ENCODE results near the gene DNAJC1. TPM values are rescaled to one million over a fixed set of nuclear protein-coding genes. Genes with fewer than 3 reads are reported as not detected.
"Not testable (repeated sequence)": the region's sequence is repeated elsewhere in the genome, so short reads cannot be mapped to it uniquely, and the experiment has no call there.

Gene DNAJC1
- total RNA-seq, 1 experiment from 2014 or later, result 57.8 TPM

DNA sequence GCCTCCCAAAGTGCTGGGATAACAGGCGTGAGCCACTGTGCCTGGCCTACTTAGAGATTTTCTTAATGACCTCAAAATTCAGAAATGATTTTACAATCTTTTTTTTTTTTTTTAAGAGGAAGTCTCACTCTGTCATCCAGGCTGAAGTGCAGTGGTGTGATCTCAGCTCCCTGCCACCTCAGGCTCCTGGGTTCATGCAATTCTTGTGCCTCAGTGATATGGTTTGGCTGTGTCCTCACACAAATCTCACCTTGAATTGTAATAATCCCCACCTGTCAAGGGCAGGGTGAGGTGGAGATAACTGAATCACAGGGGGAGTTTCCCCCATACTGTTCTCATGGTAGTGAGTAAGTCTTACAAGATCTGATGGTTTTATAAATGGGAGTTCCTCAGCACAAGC lies 159.9 kb downstream of the DNAJC1 start:
- no peaks in the 10 kb centered on the region for H3K27me3 Mint-ChIP-seq (ENCODE audit: insufficient read depth, unreplicated experiment)
- no peak overlapping the region for H3K27ac Mint-ChIP-seq (ENCODE audit: low read depth, unreplicated experiment)
- peaks cover 20% of the 10 kb centered on the region for H3K9me3 Mint-ChIP-seq (ENCODE audit: unreplicated experiment)
- H3K36me3 Mint-ChIP-seq (ENCODE audit: insufficient read depth, unreplicated experiment), result peaks cover 7% of the 10 kb centered on the region
- DNase-seq (ENCODE audit: unreplicated experiment), result no peak
- CTCF ChIA-PET, result no interaction called here
- POLR2A ChIA-PET, result no interaction called here
- TF ChIP-seq, protein P1, sequence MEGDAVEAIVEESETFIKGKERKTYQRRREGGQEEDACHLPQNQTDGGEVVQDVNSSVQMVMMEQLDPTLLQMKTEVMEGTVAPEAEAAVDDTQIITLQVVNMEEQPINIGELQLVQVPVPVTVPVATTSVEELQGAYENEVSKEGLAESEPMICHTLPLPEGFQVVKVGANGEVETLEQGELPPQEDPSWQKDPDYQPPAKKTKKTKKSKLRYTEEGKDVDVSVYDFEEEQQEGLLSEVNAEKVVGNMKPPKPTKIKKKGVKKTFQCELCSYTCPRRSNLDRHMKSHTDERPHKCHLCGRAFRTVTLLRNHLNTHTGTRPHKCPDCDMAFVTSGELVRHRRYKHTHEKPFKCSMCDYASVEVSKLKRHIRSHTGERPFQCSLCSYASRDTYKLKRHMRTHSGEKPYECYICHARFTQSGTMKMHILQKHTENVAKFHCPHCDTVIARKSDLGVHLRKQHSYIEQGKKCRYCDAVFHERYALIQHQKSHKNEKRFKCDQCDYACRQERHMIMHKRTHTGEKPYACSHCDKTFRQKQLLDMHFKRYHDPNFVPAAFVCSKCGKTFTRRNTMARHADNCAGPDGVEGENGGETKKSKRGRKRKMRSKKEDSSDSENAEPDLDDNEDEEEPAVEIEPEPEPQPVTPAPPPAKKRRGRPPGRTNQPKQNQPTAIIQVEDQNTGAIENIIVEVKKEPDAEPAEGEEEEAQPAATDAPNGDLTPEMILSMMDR (IDR thresholded peaks at IDR 0.05; ENCODE audit: unreplicated experiment), result no peak
- no peak overlapping the region for H3K4me3 Mint-ChIP-seq (ENCODE audit: unreplicated experiment)
- intact Hi-C loops (cut with micrococcal nuclease), result no loop called here
- no peaks in the 10 kb centered on the region for H3K4me1 Mint-ChIP-seq (ENCODE audit: insufficient read depth, unreplicated experiment)
- no TSS peak for BruUV-seq (replicated peaks)

DNA sequence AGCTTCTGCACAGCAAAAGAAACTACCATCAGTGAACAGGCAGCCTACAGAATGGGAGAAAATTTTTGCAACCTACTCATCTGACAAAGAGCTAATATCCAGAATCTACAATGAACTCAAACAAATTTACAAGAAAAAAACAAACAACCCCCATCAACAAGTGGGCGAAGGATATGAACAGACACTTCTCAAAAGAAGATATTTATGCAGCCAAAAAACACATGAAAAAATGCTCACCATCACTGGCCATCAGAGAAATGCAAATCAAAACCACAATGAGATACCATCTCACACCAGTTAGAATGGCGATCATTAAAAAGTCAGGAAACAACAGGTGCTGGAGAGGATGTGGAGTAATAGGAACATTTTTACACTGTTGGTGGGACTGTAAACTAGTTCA lies 162.3 kb downstream of the DNAJC1 start:
- H3K36me3 Mint-ChIP-seq (ENCODE audit: insufficient read depth, unreplicated experiment); H3K4me3 Mint-ChIP-seq (ENCODE audit: unreplicated experiment); H3K4me1 Mint-ChIP-seq (ENCODE audit: insufficient read depth, unreplicated experiment); H3K27me3 Mint-ChIP-seq (ENCODE audit: insufficient read depth, unreplicated experiment); H3K9me3 Mint-ChIP-seq (ENCODE audit: unreplicated experiment); POLR2A ChIA-PET; H3K27ac Mint-ChIP-seq (ENCODE audit: low read depth, unreplicated experiment); BruUV-seq (replicated peaks); CTCF ChIA-PET; DNase-seq (ENCODE audit: unreplicated experiment); intact Hi-C loops (cut with micrococcal nuclease): not testable (repeated sequence)

DNA sequence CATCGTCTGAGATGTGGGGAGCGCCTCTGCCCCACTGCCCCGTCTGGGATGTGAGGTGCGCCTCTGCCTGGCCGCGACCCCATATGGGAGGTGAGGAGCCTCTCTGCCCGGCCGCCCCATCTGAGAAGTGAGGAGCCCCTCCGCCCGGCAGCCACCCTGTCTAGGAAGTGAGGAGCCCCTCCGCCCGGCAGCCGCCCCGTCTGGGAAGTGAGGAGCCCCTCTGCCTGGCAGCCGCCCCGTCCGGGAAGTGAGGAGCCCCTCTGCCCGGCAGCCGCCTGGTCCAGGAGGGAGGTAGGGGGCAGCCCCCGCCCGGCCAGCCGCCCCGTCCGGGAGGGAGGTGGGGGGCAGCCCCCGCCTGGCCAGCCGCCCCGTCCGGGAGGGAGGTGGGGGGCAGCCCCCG lies 166.0 kb downstream of the DNAJC1 start:
- peaks cover 17% of the 10 kb centered on the region for H3K9me3 Mint-ChIP-seq (ENCODE audit: unreplicated experiment)
- H3K36me3 Mint-ChIP-seq (ENCODE audit: insufficient read depth, unreplicated experiment); H3K4me1 Mint-ChIP-seq (ENCODE audit: insufficient read depth, unreplicated experiment); BruUV-seq (replicated peaks); H3K27ac Mint-ChIP-seq (ENCODE audit: low read depth, unreplicated experiment); CTCF ChIA-PET; H3K27me3 Mint-ChIP-seq (ENCODE audit: insufficient read depth, unreplicated experiment); intact Hi-C loops (cut with micrococcal nuclease); DNase-seq (ENCODE audit: unreplicated experiment); POLR2A ChIA-PET; H3K4me3 Mint-ChIP-seq (ENCODE audit: unreplicated experiment): not testable (repeated sequence)

DNA sequence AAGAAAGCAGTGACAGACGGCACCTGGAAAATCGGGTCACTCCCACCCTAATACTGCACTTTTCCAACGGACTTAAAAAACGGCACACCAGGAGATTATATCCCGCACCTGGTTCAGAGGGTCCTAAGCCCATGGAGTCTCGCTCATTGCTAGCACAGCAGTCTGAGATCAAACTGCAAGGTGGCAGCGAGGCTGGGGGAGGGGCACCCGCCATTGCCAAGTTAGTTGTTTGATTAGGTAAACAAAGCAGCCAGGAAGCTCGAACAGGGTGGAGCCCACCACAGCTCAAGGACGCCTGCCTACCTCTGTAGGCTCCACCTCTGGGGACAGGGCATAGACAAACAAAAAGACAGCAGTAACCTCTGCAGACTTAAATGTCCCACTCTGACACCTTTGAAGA lies 169.0 kb downstream of the DNAJC1 start:
- POLR2A ChIA-PET, result interaction anchor here (0.7 kb wide), 1 partner anchor 15 kb away, joined by 3 read pairs; no protein-coding TSS in a partner anchor
- CTCF ChIA-PET, result interaction anchor here (0.7 kb wide), 1 partner anchor 55 kb away, joined by 3 read pairs; no protein-coding TSS in a partner anchor
- H3K4me1 Mint-ChIP-seq (ENCODE audit: insufficient read depth, unreplicated experiment); H3K27me3 Mint-ChIP-seq (ENCODE audit: insufficient read depth, unreplicated experiment); BruUV-seq (replicated peaks); H3K36me3 Mint-ChIP-seq (ENCODE audit: insufficient read depth, unreplicated experiment); DNase-seq (ENCODE audit: unreplicated experiment); H3K27ac Mint-ChIP-seq (ENCODE audit: low read depth, unreplicated experiment); H3K4me3 Mint-ChIP-seq (ENCODE audit: unreplicated experiment); intact Hi-C loops (cut with micrococcal nuclease): not testable (repeated sequence)
- peaks cover 31% of the 10 kb centered on the region for H3K9me3 Mint-ChIP-seq (ENCODE audit: unreplicated experiment)

DNA sequence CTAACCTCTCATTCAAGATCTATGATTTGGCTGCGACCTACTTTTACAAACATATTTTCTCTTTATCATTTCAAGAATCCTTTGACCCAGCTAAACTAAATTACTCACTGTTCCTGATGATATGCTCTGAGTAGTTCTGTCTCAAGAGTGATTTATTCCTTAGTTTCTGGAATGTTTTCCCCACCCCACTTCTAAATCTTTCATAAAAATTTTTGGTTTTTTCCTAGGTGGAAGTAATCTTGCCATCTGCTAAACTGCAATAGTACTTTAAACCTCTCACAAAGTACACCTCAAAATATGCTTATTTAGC lies 170.8 kb downstream of the DNAJC1 start:
- ChIA-PET POLR2A (no interaction called here), CTCF (interaction anchor here (0.6 to 0.7 kb wide), 2 partner anchors 19 to 34 kb away, joined by 3 read pairs; no protein-coding TSS in a partner anchor)
- Mint-ChIP-seq H3K36me3 (ENCODE audit: insufficient read depth, unreplicated experiment) (no peaks in the 10 kb centered on the region), H3K4me3 (ENCODE audit: unreplicated experiment) (no peak overlapping the region), H3K27me3 (ENCODE audit: insufficient read depth, unreplicated experiment) (no peaks in the 10 kb centered on the region), H3K27ac (ENCODE audit: low read depth, unreplicated experiment) (peak overlapping the region; percentile 1), H3K4me1 (ENCODE audit: insufficient read depth, unreplicated experiment) (peaks cover 9% of the 10 kb centered on the region), H3K9me3 (ENCODE audit: unreplicated experiment) (peaks cover 23% of the 10 kb centered on the region)
- no peak for DNase-seq (ENCODE audit: unreplicated experiment)
- BruUV-seq (replicated peaks), result no TSS peak
- TF ChIP-seq, protein P1 (IDR thresholded peaks at IDR 0.05; ENCODE audit: unreplicated experiment), result no peak
- intact Hi-C loops (cut with micrococcal nuclease), result no loop called here

Measured in MCF 10A (cell line).